ENCODE results near the gene IL22RA1. TPM values are rescaled to one million over a fixed set of nuclear protein-coding genes. Genes with fewer than 3 reads are reported as not detected.

IL22RA1 gene
- total RNA-seq, 1 experiment from 2014 or later = 5.0 TPM

DNA sequence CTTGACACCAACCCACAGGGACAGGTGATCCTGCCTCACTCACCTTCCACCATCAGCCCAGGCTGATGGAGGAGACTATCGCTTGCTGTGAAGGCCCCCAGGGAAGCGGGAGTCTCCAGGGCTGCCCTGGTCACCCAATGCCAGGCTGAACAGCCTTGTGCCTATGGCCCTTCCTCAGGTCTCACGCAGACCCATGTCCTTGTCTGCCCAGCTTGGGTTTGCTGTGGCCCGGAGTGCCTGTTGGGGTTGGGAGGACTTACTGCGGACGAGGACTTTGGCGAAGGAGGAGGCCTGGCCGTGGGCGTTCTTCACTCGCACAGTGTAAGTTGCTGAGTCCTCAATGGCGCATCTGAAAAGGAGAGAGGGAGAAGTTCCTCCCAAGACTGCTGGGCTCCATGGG, 45.3 kb downstream of the IL22RA1 start:
- ChIA-PET CTCF (no interaction called here), POLR2A (ENCODE audit: unreplicated experiment) (interaction anchor here (0.6 kb wide), 1 partner anchor 408 kb away, joined by 3 read pairs; no protein-coding TSS in a partner anchor)
- intact Hi-C loops (cut with micrococcal nuclease; ENCODE audit: unreplicated experiment) = no loop called here
- no peaks in the 10 kb centered on the region for H3K27me3 ChIP-seq (ENCODE audit: insufficient read depth, low read depth)
- no peaks in the 10 kb centered on the region for H4K20me1 ChIP-seq (ENCODE audit: insufficient read depth)
- no peak overlapping the region for H3K27ac ChIP-seq
- H3F3A ChIP-seq (ENCODE audit: insufficient read depth, low read depth) = no peaks in the 10 kb centered on the region
- H3K36me3 ChIP-seq (ENCODE audit: low read depth) = no peaks in the 10 kb centered on the region
- no peak overlapping the region for H3K4me2 ChIP-seq
- H2AFZ ChIP-seq = no peak overlapping the region
- no peaks in the 10 kb centered on the region for H3K9me3 ChIP-seq (ENCODE audit: insufficient read depth, low read depth)
- H3K9me2 ChIP-seq (ENCODE audit: insufficient read depth) = no peaks in the 10 kb centered on the region
- no peak overlapping the region for H3K4me3 ChIP-seq
- no peak for TF ChIP-seq EZH2 (IDR thresholded peaks at IDR 0.05; ENCODE audit: low read depth)
- TF ChIP-seq, protein P1, sequence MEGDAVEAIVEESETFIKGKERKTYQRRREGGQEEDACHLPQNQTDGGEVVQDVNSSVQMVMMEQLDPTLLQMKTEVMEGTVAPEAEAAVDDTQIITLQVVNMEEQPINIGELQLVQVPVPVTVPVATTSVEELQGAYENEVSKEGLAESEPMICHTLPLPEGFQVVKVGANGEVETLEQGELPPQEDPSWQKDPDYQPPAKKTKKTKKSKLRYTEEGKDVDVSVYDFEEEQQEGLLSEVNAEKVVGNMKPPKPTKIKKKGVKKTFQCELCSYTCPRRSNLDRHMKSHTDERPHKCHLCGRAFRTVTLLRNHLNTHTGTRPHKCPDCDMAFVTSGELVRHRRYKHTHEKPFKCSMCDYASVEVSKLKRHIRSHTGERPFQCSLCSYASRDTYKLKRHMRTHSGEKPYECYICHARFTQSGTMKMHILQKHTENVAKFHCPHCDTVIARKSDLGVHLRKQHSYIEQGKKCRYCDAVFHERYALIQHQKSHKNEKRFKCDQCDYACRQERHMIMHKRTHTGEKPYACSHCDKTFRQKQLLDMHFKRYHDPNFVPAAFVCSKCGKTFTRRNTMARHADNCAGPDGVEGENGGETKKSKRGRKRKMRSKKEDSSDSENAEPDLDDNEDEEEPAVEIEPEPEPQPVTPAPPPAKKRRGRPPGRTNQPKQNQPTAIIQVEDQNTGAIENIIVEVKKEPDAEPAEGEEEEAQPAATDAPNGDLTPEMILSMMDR (conservative IDR thresholded peaks at IDR 0.05) = no peak
- H3K4me1 ChIP-seq (replicated peaks; ENCODE audit: insufficient read depth) = no peaks in the 10 kb centered on the region
- DNase-seq = no peak
- H3K79me2 ChIP-seq (ENCODE audit: low read depth) = no peaks in the 10 kb centered on the region
- no TSS peak for BruUV-seq (replicated peaks)

DNA sequence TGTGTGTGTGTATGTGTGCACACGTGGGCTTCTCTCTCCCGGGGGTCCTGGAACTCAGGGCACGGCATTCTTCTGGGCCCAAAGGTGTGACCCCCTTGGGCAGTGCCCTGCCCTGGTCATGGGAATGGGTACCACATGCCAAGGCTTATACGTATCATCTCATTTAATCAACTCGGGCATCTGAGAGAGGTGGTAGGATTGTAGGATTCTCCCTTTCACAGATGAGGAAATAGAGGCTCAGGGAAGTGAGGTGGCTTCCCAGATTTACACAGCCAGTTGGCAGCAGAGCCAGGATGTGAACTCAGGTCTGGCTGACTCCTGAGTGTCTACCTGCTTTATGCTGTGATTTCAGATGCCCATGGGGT, 46.2 kb downstream of the IL22RA1 start:
- intact Hi-C loops (cut with micrococcal nuclease; ENCODE audit: unreplicated experiment) = no loop called here
- H3K4me2 ChIP-seq = no peak overlapping the region
- no peak overlapping the region for H2AFZ ChIP-seq
- ChIA-PET POLR2A (ENCODE audit: unreplicated experiment) (no interaction called here), CTCF (no interaction called here)
- H3K79me2 ChIP-seq (ENCODE audit: low read depth) = no peaks in the 10 kb centered on the region
- no peaks in the 10 kb centered on the region for H3K9me3 ChIP-seq (ENCODE audit: insufficient read depth, low read depth)
- BruUV-seq (replicated peaks) = no TSS peak
- H4K20me1 ChIP-seq (ENCODE audit: insufficient read depth) = no peaks in the 10 kb centered on the region
- H3K27ac ChIP-seq = no peak overlapping the region
- TF ChIP-seq, protein P1 (conservative IDR thresholded peaks at IDR 0.05) = no peak
- TF ChIP-seq EZH2 (IDR thresholded peaks at IDR 0.05; ENCODE audit: low read depth) = no peak
- DNase-seq = no peak
- no peaks in the 10 kb centered on the region for H3K4me1 ChIP-seq (replicated peaks; ENCODE audit: insufficient read depth)
- H3K36me3 ChIP-seq (ENCODE audit: low read depth) = no peaks in the 10 kb centered on the region
- no peaks in the 10 kb centered on the region for H3F3A ChIP-seq (ENCODE audit: insufficient read depth, low read depth)
- H3K4me3 ChIP-seq = no peak overlapping the region
- H3K9me2 ChIP-seq (ENCODE audit: insufficient read depth) = no peaks in the 10 kb centered on the region
- no peaks in the 10 kb centered on the region for H3K27me3 ChIP-seq (ENCODE audit: insufficient read depth, low read depth)

DNA sequence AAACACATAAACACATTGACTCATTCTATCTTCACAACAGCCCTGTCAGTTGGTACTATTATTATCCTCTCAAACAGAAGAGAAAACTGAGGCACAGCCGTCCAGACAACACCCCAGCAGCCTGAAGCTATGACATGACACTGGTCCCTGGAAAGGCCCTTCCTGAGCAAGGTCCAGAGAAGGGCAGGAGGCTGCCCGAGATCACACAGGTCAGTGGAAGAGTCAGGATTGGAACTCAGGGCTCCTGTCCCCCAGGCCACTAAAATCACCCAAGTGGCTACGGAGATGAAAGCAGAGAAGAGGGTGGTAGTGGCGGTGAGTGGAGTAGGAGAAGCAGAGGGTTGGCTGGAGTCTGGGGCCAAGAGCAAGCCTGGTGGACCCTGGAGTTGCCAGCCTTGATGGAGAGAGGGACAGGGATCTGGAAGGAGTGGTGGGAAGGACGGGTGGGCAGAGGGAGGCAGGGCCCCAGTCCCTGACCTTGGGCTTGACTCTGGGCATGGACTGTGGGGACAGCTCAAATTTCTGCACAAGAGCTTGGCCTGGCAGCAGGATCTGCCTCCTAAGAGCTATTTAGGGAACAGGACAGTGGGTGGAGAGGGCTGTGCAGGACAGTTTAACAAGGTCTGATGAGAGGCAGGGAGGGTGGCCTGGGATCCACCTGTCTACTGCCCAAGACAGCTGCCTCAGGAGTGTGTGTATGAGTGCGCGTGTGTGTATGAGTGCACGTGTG, 46.8 kb downstream of the IL22RA1 start:
- Histone ChIP-seq H3K4me1 (replicated peaks; ENCODE audit: insufficient read depth) (no peaks in the 10 kb centered on the region), H3K9me3 (ENCODE audit: insufficient read depth, low read depth) (no peaks in the 10 kb centered on the region), H3K27ac (no peak overlapping the region), H3K9me2 (ENCODE audit: insufficient read depth) (no peaks in the 10 kb centered on the region), H2AFZ (no peak overlapping the region), H3K4me3 (no peak overlapping the region), H4K20me1 (ENCODE audit: insufficient read depth) (no peaks in the 10 kb centered on the region), H3K79me2 (ENCODE audit: low read depth) (no peaks in the 10 kb centered on the region), H3K36me3 (ENCODE audit: low read depth) (no peaks in the 10 kb centered on the region), H3F3A (ENCODE audit: insufficient read depth, low read depth) (no peaks in the 10 kb centered on the region), H3K4me2 (no peak overlapping the region), H3K27me3 (ENCODE audit: insufficient read depth, low read depth) (no peaks in the 10 kb centered on the region)
- intact Hi-C loops (cut with micrococcal nuclease; ENCODE audit: unreplicated experiment) = no loop called here
- no peak for TF ChIP-seq EZH2 (IDR thresholded peaks at IDR 0.05; ENCODE audit: low read depth)
- TF ChIP-seq, protein P1 (conservative IDR thresholded peaks at IDR 0.05) = no peak
- no TSS peak for BruUV-seq (replicated peaks)
- ChIA-PET POLR2A (ENCODE audit: unreplicated experiment) (no interaction called here), CTCF (no interaction called here)
- DNase-seq = no peak
